ENCODE results near the gene RANGAP1.

RANGAP1 gene

DNA sequence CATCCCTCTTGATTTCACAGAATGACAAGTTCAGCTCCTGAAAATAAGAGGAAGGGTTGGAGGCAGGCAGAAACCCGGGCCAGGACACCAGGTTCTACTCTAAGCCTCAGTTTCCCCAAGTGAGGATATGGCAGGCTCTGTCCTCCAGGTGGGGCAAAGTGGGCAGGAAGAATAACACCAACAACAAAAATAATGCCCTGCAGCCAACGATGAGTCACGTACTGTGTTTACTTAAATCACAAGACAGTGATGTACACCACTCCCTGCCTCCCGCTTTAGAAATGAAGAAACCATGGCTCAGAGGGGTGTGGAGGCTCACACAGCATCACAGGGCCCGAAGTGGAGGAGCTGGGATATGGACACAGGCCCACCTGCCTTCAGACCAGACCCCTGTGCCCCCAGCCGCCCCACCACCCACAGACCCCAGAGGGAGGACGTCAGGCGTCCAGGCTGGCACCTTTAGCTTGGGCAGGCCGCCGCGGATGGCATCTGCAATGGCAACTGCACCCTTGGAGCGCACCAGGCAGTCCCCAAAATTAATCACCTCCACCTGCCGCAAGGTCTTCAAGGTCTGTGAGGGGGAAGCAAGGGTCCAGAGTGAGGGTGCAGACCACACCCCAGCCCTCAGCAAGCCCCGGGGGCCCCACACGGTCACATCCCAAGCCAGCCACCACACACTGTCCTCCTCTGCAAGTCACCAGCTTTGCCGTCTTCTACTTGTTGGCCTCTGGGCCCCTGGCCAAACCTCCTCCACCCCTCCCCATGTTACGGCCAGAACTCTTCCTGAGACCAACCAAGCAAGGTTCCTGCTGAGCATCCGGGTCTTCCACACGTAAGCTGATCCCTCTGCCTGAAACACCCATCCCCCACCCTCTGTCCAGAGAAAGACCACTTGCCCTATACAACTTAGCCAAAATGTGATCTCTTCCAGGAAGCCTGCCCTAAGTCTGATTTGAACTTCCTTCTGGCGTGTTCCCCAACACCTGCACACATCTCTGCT lies 29.4 kb downstream of the RANGAP1 start:
- no peak for DNase-seq

DNA sequence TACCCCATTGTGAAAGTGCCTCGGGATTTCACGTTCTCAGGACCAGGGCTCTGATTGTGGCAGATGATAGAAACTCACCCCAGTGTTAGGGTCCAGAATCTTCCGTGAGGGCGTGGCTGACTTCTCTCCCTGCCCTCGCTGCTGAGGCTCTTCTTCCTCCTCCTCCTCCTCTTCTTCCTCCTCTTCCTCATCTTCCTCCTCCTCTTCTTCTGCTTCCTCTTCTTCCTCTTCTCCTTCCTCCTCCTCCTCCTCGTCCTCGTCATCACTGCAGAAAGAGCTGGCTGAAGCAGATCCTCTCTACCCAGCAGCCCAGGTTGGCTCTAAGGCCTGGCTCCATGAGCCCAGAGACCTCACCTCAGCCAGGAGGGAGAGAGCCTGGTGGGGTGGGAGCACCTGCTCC lies 31.8 kb downstream of the RANGAP1 start:
- DNase-seq, result no peak

GRCh38 chr22:41252365-41252764 lies 33.6 kb downstream of the RANGAP1 start:
- DNase-seq, result no peak

GRCh38 chr22:41250127-41250526 lies 35.9 kb downstream of the RANGAP1 start:
- DNase-seq, result no peak

DNA sequence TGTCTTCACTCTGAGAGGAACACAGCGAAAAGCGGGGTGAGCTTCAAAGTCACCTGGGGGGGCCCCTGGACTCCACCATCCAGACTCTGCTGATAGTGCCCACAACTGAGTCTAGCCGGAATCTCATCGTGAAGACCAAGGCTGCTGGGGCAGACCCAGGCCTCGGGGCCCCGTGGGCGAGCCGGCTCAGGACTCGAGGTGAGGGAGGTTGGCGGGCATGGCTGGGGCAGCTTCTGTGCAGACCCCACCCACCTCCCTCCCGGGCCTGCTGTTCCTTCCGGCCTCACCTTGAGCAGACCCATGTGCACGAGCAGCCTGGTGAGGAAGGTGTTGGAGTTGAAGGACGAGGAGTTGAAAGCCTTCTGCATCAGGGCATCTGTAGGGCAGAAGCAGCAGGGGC lies 36.5 kb downstream of the RANGAP1 start:
- DNase-seq, result no peak

- no peak for DNase-seq
Measured at GRCh38 chr22:41248758-41249157, 37.2 kb downstream of the RANGAP1 start.

DNA sequence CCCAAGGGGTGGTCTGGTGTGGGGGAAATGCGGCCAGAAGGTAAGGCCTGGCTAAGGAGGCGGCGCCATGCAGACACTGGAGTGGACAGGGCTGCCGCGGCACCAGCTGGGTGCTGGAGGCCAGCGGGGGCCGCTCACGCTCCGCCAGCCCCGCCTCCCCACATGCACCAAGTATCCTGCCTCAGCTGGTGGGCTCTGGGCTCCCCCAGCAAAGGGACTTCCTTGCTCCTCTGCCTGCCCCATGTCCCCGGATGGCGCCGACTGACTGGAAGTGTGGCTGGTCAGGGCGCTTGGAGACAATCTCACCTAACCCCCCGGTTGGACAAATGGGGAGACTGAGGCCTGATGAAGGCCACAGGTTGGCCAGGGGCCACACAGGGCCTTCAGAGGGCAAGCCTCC lies 37.7 kb downstream of the RANGAP1 start:
- no peak for DNase-seq

- no peak for DNase-seq
Measured at GRCh38 chr22:41247703-41248102, 38.3 kb downstream of the RANGAP1 start.

DNA sequence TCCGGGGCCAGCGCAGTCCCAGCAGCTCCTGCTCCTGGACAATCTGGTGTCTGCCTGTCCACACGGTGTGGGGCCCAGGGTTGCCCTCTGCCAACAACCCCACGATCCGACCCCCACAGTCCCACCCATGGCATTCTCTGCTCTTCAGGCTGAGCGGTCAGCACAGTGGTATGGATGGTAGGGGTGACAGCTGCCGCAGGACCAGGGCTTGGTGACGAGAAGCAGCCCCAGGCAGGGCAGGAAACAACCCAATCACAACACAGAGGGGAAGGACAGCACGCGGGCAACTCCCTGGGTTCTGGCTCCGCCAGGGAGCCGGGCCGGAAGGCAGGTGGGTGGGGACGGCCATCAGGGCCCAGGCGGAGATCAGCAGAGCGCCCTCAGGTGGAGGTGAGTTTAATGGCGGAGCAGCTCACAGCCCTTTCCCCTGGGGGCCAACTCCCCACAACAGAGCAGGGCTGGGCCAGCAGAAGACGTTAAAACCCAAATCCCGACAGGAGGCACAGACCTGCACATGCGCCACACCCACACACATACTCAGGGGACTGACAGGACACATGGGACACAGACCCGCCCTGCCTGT lies 40.0 kb downstream of the RANGAP1 start:
- no peak for DNase-seq

DNA sequence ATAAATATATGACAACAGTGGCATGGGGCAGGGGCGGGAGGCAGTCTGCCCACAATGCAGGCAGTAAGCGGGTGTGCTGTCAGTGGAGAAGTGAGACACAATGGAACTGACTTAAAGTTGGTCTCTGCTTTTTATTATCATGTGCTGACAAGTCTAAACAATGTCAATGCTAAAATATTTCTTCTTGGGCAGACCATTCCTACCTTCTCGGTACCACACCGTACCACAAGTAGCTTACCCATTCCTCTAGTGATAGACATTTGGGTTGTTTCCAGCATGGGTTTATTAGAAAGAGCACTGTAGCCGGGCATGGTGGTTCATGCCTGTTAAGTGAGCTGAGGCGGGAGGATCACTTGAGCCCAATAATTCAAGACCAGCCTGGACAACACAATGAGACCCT lies 42.6 kb downstream of the RANGAP1 start:
- no peak for DNase-seq

GRCh38 chr22:41242396-41243117 lies 43.4 kb downstream of the RANGAP1 start:
- DNase-seq, result no peak

DNA sequence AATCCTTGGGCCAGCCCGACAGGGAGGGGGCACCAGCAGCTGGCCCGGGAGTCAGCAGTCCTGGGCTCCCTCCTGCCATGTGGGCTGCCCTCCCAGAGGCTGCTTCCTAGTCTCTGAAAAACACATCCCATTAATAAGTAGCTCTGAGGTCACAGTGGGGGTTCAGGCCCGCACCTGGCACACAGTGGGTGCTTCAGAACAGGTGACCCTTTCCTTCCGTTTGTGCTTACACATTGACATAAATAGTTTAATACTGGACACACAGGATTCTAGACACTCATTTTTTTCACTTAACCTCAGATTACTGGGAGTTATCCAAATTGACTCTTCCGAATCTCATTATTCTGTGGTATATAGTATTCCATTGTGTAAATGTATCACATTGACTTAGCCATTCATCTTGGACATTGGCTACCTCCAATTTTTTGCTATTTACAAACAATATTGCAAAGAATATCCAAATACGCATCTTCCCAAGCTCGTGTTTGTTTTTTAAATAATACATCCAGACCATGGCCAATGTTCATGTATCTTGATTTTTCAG lies 44.8 kb downstream of the RANGAP1 start:
- no peak for DNase-seq

GRCh38 chr22:41240377-41241132 lies 45.4 kb downstream of the RANGAP1 start, which contains the start of gene CHADL:
Gene CHADL, minus strand, starts transcription at chr22:41240931. Its CDS starts 50 bp downstream, at chr22:41240881.
- DNase-seq, result no peak

DNA sequence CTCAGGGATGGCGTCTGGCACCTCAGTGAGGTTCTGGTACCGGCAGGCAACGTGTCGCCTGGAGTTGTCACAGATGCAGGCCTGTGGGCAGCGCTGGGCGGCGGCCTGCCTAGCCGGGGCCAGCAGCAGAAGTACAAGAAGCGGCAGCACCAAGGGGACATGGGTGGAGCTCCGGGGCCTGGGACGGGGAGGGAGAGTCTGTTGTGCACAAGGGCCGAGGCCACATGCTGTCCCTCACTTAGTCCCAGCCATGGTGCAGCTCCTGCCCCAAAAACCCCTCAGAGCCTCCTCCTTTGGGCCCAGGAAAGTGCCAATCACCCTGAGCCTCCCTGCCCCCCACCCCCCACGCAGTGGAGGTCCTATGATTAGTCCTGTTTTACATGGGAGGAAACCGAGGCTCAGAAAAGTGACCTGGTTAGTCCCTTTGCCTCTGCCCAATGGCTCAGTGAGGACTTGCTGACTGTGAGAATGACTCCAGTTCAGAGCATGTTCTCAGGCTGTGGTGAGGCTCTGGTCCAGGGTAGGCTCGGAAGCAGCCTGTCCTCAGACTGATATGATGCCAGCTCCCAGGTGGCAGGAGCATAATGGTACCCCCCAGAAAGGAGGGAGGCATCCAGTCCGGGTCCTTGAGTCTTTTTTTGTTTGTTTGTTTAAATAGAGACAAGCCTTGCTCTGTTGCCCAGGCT lies 46.4 kb downstream of the RANGAP1 start:
- DNase-seq, result no peak

DNA sequence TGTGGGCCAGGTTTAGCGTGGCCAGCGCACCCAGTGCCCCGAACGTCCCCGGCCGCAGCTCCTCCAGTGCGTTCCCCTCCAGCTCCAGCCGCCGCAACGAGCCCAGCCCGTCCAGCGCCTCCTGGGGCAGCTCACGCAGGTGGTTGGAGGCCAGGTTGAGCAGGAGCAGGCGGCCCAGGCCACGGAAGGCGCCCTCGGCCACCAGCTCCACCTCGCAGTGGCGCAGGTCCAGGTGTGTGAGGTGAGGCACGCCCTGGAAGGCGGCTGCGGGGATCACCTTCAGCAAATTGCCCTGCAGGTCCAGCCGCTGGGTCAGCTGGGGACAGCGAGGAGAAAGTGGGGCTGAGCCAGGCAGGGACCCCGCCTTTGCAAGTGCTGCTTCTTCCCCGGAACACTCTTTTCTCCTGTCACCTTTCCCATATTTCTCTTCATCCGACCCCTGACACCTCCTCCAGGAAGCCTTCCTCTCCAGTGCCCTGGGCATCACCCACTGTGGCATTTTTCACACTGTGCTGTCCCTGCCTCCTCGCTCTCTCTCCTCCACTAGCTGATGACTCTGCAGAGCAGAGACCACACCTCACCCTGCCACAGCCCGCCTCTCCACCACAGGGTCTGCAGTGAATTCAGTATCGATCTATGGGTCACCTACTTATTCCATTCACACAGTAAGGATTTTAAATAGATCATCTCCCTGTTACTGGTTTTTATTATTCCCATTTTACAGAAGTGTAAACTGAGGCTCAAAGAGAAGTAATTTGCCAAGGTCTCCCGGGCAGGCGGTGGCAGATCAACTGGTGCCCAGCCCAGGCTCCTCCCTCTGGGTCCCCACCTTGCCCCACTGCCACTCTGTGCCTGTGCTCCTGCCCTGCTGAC lies 47.2 kb downstream of the RANGAP1 start:
- DNase-seq, result no peak

DNA sequence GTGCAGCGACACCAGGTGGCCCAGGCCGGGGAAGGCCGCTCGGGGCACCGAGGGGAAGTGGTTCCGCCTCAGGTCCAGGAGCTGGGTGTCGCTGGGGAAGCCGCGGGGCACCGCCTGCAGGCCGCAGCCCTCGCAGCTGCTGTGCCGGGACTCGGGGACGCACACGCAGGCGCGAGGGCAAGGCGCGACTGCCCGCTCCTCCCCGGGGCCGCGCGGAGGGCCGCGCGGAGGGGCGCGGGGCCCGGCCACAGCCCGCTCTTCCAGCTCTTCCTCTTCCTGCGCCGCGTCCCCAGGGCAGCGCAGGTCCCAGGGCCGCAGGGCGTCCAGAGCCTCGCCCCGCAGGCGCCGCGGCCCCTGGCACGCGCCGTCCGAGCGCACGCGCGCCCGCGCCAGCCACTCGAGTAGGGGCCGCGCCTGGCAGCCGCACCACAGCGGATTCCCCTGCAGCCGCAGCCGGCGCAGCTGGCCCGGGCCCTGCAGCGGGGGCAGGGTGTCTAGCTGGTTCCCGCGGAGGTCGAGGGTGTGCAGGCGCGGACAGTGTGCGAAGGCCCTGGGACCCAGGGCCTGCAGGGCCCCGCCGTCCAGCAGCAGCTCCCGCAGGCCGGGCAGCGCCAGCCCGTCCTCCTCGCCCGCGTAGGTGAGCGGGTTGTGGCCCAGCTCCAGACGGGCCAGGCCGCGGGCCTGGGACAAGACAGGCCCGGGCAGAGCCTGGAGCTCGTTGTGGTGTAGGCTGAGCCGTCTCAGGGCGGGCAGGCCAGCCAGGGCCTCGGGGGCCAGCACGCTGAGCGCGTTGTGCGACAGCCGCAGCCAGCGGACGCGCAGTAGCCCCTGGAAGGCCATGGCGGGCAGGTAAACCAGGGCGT lies 48.0 kb downstream of the RANGAP1 start:
- DNase-seq, result no peak

- DNase-seq, result peak; percentile 33
Measured at GRCh38 chr22:41237036-41237706, 48.8 kb downstream of the RANGAP1 start.

DNA sequence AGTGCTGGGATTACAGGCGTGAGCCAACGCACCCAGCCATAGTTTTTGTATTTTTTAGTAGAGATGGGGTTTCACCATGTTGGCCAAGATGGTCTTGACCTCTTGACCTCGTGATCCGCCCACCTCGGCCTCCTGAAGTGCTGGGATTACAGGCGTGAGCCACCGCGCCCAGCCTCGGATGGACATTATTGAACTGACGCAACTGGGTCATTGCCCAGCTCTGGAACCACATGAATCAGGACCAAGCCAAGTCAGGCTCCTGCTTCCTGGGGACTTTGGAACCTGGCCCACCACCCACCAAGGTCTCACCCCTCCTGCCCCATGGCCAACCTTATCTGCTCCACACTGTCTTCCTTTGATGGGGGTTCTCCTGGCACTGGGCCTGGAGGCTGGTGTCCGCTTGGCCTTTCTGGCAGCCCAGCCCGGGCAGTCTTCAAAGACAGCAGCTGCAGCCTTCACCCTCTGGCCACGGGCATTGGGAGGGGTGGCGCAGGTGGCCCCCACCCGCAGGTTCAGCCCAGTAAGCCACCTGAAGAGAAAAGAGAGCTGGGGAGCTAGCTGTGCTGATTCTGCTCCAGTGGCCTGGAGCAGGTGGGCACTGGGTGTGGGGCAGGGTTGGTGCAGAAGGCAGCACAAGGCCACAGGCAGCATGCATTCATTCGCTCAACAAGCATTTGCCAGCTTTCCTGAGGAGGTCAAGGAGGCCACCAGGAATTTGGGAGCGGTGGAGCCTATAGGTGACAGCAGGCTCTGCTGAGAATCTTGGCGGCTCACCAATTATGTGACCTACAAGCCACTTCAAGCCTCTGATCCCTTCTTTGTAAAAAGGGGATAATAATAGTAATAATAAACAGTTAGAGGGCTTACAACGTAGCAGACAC lies 50.9 kb downstream of the RANGAP1 start:
- DNase-seq, result no peak

All from NCI-H2107 (cell line).